NCI-H446 treated with DMSO at 0.1 percent for 48 hours (cell line): ENCODE results near the gene NUP43.
"Not testable (repeated sequence)": the region's sequence is repeated elsewhere in the genome, so short reads cannot be mapped to it uniquely, and the experiment has no call there.

Experiments
- DNase-seq: peaks from one replicate; lab custom pipeline; 2025; lab: John Stamatoyannopoulos, UW

Gene NUP43

GRCh38 chr6:149691201-149691600 is 55.1 kb downstream of the NUP43 start:
- no peak for DNase-seq

DNA sequence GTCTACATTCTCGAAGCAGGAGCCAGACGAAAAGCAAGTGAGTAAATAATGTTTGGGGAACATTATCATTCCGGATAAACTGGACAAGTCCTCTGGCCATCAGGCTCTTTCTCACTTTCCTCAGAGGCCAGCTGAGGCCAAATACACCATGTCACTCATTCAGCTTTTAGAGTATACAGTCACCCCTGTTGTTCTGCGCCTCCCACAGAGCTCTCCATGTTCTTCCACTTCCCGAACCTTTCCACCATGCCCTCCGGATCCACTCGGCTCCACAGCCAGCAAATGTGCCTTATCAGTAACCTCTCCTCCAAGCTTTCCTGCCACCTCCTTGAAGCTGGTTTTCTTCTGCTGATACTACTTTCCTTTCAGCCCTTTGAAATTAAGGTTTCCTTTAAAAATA is 60.1 kb downstream of the NUP43 start:
- DNase-seq = no peak

GRCh38 chr6:149683256-149683859 is 63.0 kb downstream of the NUP43 start:
- no peak for DNase-seq

GRCh38 chr6:149681845-149682244 is 64.5 kb downstream of the NUP43 start:
- DNase-seq = not testable (repeated sequence)

DNA sequence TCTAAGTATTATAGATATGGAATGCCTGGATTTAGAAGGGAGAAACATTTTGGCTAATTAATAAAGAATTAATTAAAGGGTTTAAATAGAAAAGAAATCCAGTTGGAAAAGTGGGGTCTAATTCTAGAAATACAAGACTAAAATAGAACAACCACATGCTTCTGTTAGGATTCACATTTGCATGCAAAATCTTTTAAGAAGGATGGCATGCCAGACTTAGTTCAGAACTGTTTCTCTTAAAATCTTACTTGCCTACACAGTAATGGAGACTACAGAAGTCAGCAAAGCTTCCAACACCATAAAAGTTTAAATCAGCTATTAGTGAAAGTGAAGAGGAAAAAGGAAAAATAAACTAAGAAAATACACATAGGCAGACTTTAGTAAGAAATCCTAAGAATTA is 65.1 kb downstream of the NUP43 start:
- no peak for DNase-seq

DNA sequence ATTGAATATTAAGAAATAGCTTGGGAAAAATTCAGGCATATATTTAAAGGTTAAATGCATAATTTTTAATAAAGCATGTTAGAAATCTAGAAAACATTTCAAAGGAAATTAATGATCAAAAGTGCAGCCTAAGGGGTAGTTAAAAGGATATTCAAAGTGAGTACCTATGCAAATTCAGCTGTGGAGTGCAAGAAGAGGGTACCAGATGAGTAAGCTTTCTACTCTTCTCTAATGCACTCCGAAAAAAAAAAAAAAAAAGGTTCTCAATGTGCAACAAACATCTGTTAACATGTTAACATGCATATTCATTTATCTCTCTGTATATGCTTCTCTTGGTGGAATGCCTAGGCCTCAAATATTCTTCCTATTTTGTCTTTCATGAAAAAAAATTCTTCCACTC is 65.8 kb downstream of the NUP43 start:
- DNase-seq = no peak
